Activated naive CD4-positive, alpha-beta T cell treated with anti-CD3 and anti-CD28 coated beads for 36 hours (primary cell): ENCODE measurements around the gene TAF6. TPM values are rescaled to one million over a fixed set of nuclear protein-coding genes. Genes with fewer than 3 reads are reported as not detected.

Source experiments
- CTCF ChIA-PET: fragments of 350-600 bp; sonication (Branson Sonifier 250); formaldehyde crosslinking; loops from one replicate; lab custom pipeline; 2021; ENCODE audit warnings: antibody characterized with exemption; lab: Charles Lee
- DNase-seq: peaks from one replicate; pipeline ENCODE4 v3.0.0-alpha.2; 2020
- H3K27ac Mint-ChIP-seq: one replicate; pipeline ENCODE4 v1.8.0; 2021; ENCODE audit warnings: mild to moderate bottlenecking, mixed read lengths
- H3K27me3 Mint-ChIP-seq: one replicate; pipeline ENCODE4 v1.8.0; 2021; ENCODE audit warnings: low read depth, mixed read lengths
- H3K36me3 Mint-ChIP-seq: one replicate; pipeline ENCODE4 v1.8.0; 2021; ENCODE audit warnings: low read depth, mixed read lengths
- H3K4me1 Mint-ChIP-seq: one replicate; pipeline ENCODE4 v1.8.0; 2021; ENCODE audit warnings: low read depth, mixed read lengths
- H3K4me3 Mint-ChIP-seq: one replicate; pipeline ENCODE4 v1.8.0; 2021; ENCODE audit warnings: mild to moderate bottlenecking, moderate library complexity, mixed read lengths
- H3K9me3 Mint-ChIP-seq: one replicate; pipeline ENCODE4 v1.8.0; 2021; ENCODE audit warnings: mixed read lengths
- intact Hi-C: fragments of 100-400 bp; cut with micrococcal nuclease; formaldehyde crosslinking; loops from one replicate; pipeline ENCODE4 v1.15.1; 2023
- total RNA-seq, 2 experiments: library from RNA; stranded (reverse); gene quantifications; one replicate each; pipeline ENCODE4 v1.2.3, GENCODE V29; 2021

Gene TAF6
- 10 to 100 TPM; 48.9 to 53.5 TPM for total RNA-seq

DNA sequence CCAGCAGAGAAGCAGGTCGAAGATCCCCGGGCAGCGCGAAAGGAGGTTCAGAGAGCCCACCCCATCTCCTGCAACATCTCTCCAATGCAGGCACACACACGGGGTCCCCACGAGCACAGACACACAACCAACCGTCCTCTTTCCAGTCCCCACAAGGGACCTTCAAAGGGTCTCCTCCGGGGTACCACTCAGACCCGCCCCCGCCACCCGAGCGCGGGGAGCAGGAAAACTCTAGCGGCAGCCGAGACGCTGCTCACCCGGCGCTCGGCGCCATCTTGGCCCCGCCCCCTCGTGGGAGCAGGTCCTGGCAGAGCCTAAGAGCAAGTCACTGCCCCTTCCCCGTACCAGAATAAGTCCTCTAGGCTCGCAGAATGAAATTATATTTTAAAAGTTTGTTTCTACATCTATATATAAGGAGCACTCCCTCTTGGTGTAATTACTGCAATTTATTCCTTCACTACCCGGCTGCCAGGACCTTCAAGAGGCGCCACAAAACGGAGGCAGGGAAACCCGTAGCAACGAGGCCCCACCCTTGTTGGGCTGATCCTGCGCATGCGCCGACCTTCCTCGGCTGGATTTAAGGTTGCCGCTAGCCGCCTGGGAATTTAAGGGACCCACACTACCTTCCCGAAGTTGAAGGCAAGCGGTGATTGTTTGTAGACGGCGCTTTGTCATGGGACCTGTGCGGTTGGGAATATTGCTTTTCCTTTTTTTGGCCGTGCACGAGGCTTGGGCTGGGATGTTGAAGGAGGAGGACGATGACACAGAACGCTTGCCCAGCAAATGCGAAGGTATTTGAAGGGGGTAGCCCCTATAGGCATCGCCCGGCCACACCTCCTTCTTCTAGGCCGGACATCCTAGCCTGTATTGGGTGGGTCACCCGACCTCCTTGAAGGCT lies at the start of gene TAF6, which contains the start of gene CNPY4:
TSS of gene TAF6 (minus strand) at position 287 of the 898 bp plus-strand sequence. CDS start 5,149 bp downstream, outside the sequence.
TSS of gene CNPY4 (plus strand) at position 563 of the 898 bp plus-strand sequence. CDS start at position 674, 111 bp downstream.
- Mint-ChIP-seq H3K27me3 (no peaks in the 10 kb centered on the region), H3K9me3 (no peaks in the 10 kb centered on the region), H3K4me1 (peaks cover 18% of the 10 kb centered on the region), H3K36me3 (peaks cover 7% of the 10 kb centered on the region), H3K4me3 (peak within 1 kb of the TSS; percentile 93), H3K27ac (peak within 1 kb of the TSS; percentile 95)
- peak; percentile 96 for DNase-seq
- intact Hi-C loops, result loop anchor here (1.0 kb wide), 3 partner anchors 8 to 310 kb away; partner anchors contain the start of genes AP4M1, MCM7 and MEPCE
- CTCF ChIA-PET, result interaction anchor here (1.4 to 2.5 kb wide), 2 partner anchors 11 to 14 kb away, joined by 3 to 7 read pairs; no protein-coding TSS in a partner anchor

DNA sequence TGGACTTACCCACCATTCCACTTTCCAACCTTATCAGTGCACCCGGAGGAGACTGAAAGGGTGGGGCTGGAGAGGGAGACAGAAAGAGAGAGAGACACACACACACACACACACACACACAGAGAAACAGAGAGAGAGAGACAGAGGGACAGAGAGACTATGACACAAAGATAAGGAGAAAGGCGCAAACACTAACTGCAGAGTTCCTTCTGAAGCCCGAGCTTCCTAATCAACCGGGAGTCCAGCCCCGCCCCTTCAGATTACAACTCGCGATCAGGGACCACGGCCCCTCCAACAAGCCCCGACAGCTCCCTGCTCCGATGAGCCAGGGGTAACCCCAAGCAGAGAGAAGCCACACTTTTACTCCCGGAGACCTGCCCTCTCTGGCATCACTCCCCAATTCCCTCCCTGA lies 48.8 kb upstream of the TAF6 start:
- Mint-ChIP-seq H3K9me3 (no peaks in the 10 kb centered on the region), H3K27me3 (no peaks in the 10 kb centered on the region), H3K27ac (peak overlapping the region; percentile 85), H3K4me3 (peak overlapping the region; percentile 78), H3K4me1 (peaks cover 72% of the 10 kb centered on the region), H3K36me3 (peaks cover 3% of the 10 kb centered on the region)
- intact Hi-C loops, result loop anchor here (1.0 kb wide), 2 partner anchors 9 to 20 kb away; partner anchors contain the start of genes GPC2, LAMTOR4 and STAG3
- CTCF ChIA-PET, result interaction anchor here (0.7 to 2.6 kb wide), 10 partner anchors 8 to 240 kb away, joined by 3 to 12 read pairs (median 4); no protein-coding TSS in a partner anchor
- peak; percentile 35 for DNase-seq

DNA sequence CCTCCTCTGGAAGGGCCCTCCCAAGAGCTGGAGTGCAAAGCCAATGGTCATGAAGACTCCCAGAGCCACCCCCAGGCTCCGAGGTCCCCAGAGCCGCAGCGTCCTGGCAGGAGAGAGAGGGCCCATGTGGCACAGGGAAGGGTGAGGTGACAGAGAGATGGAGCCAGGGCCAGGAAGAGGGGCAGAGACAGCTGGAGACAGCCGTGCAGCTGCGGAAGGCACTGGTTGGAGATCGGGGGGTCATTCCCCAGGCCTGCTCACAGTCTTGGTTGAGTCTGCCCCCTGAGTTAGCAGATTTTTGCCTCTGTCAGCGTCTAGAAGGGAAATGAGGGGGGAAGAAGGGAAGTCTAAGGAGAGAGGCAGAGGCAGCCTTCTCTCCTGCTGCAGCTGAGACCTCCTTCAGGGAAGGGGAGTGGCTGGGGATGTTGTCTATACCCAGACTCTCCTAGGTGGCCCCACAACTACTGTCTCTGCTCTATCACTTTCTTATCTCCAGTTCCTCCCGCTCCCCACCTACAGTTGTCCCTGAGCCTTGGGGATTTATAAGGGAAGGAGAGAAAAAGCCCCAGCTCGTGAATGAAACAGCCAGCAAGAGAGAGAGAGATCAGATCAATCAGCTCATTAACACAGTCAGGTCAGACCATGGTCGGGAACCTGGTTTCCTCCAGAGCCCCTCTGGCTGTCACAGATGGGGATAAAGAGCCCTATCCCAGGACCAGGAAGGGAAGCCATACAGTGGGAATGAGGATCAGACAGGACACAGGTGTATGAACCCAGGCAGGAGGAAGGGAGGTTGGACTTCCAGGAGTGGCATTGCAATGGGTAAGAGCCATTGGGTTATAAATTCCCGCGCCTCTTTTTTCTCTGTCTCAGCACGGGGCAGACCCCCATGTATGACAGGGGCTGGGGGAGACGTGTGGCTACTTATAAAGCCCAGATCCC lies 48.1 kb upstream of the TAF6 start:
- peak; percentile 29 for DNase-seq
- H3K4me3 Mint-ChIP-seq, result peak overlapping the region; percentile 78
- no peaks in the 10 kb centered on the region for H3K9me3 Mint-ChIP-seq
- H3K27me3 Mint-ChIP-seq, result no peaks in the 10 kb centered on the region
- intact Hi-C loops, result loop anchor here (1.0 kb wide), 1 partner anchor 9 kb away; the partner anchor contains the start of gene TRAPPC14
- H3K27ac Mint-ChIP-seq, result peak overlapping the region; percentile 74
- peaks cover 3% of the 10 kb centered on the region for H3K36me3 Mint-ChIP-seq
- H3K4me1 Mint-ChIP-seq, result peaks cover 77% of the 10 kb centered on the region
- CTCF ChIA-PET, result interaction anchor here (0.7 to 2.6 kb wide), 10 partner anchors 7 to 240 kb away, joined by 3 to 12 read pairs (median 5); partner anchors contain the start of gene STAG3

- Mint-ChIP-seq H3K4me3 (peak overlapping the region; percentile 78), H3K27me3 (no peaks in the 10 kb centered on the region), H3K27ac (peak overlapping the region; percentile 74), H3K4me1 (peaks cover 78% of the 10 kb centered on the region), H3K36me3 (peaks cover 3% of the 10 kb centered on the region), H3K9me3 (no peaks in the 10 kb centered on the region)
- DNase-seq, result peak; percentile 67
- intact Hi-C loops, result loop anchor here (1.0 kb wide), 1 partner anchor 8 kb away; the partner anchor contains the start of gene TRAPPC14
- CTCF ChIA-PET, result interaction anchor here (0.8 to 2.6 kb wide), 10 partner anchors 9 to 241 kb away, joined by 3 to 12 read pairs (median 5); partner anchors contain the start of gene STAG3
These were observed 47.3 kb upstream of the TAF6 start for GRCh38 chr7:100166317-100166940.

DNA sequence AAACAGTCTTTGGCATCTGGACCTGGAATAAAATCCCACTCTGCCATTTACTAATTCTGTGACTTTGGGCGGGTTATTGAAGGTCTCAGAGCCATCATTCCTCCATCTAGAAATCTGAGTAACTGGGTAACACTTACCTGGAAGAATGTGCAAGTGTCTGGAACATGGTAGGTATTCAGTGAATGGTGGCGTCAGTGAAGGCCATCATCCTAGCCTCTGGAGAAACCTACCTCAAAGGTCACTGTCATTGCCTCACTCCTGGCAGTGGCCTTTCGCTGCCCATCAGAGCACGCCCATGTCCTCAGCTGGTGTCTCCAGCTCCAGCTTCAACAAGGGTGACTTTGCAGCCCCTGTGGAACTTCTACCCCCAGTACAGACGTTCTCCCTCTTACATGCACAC lies 44.7 kb upstream of the TAF6 start:
- Mint-ChIP-seq H3K4me1 (peaks cover 61% of the 10 kb centered on the region), H3K9me3 (no peaks in the 10 kb centered on the region), H3K27ac (peak overlapping the region; percentile 68), H3K4me3 (no peak overlapping the region), H3K27me3 (no peaks in the 10 kb centered on the region), H3K36me3 (peaks cover 2% of the 10 kb centered on the region)
- DNase-seq, result no peak
- CTCF ChIA-PET, result interaction anchor here (1.2 kb wide), 1 partner anchor 33 kb away, joined by 3 read pairs; no protein-coding TSS in a partner anchor
- intact Hi-C loops, result no loop called here

DNA sequence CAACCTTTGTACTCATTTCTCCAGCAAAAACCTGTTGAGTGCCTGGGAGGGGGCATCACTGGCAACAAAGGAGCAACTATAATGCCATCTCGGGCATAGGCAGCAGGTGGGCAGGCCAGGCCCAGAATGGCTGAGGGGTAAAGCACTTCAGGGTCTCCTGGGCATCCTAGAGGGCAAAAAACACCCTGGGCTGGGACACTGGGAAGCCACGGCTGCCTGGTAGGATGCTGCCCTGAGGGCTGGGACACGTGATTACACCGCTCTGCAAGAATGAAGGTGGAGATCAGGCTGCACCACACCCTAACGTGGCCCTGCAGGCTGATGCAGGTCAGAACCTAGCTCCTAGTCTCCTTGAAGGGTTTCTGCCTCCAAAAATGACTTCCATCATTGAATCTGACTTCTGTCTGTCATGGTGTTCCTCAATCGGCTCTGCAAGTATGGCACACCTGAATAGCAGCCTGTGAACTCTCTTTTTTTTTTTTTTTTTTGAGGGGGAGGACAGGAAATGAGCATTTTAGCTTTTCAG lies 43.9 kb upstream of the TAF6 start:
- Mint-ChIP-seq H3K27ac (peak overlapping the region; percentile 68), H3K9me3 (no peaks in the 10 kb centered on the region), H3K36me3 (peaks cover 2% of the 10 kb centered on the region), H3K4me1 (peaks cover 54% of the 10 kb centered on the region), H3K4me3 (no peak overlapping the region), H3K27me3 (no peaks in the 10 kb centered on the region)
- CTCF ChIA-PET, result interaction anchor here (0.6 kb wide), 1 partner anchor 34 kb away, joined by 3 read pairs; no protein-coding TSS in a partner anchor
- intact Hi-C loops, result no loop called here
- peak; percentile 36 for DNase-seq

- H3K9me3 Mint-ChIP-seq, result no peaks in the 10 kb centered on the region
- CTCF ChIA-PET, result interaction anchor here (0.9 kb wide), 1 partner anchor 8 kb away, joined by 4 read pairs; the partner anchor contains the start of gene GAL3ST4
- H3K4me3 Mint-ChIP-seq, result no peak overlapping the region
- DNase-seq, result no peak
- no peak overlapping the region for H3K27ac Mint-ChIP-seq
- H3K27me3 Mint-ChIP-seq, result no peaks in the 10 kb centered on the region
- peaks cover 6% of the 10 kb centered on the region for H3K36me3 Mint-ChIP-seq
- H3K4me1 Mint-ChIP-seq, result peaks cover 47% of the 10 kb centered on the region
- intact Hi-C loops, result no loop called here
These were observed 40.9 kb upstream of the TAF6 start for GRCh38 chr7:100160067-100160466.

- Mint-ChIP-seq H3K9me3 (no peaks in the 10 kb centered on the region), H3K4me1 (peaks cover 44% of the 10 kb centered on the region)
These were observed 40.0 kb upstream of the TAF6 start for GRCh38 chr7:100159099-100159623.

GRCh38 chr7:100158229-100159098 lies 39.3 kb upstream of the TAF6 start, which contains the start of gene TRAPPC14:
TSS of gene TRAPPC14 (minus strand) at chr7:100158723. CDS start at chr7:100158499, 224 bp downstream.
- peak; percentile 94 for DNase-seq
- peaks cover 10% of the 10 kb centered on the region for H3K36me3 Mint-ChIP-seq
- peak within 1 kb of the TSS; percentile 78 for H3K4me3 Mint-ChIP-seq
- peak within 1 kb of the TSS; percentile 83 for H3K27ac Mint-ChIP-seq
- H3K4me1 Mint-ChIP-seq, result peaks cover 37% of the 10 kb centered on the region
- H3K9me3 Mint-ChIP-seq, result no peaks in the 10 kb centered on the region
- CTCF ChIA-PET, result interaction anchor here (2.9 kb wide), 1 partner anchor 59 kb away, joined by 11 read pairs; no protein-coding TSS in a partner anchor
- intact Hi-C loops, result loop anchor here (1.0 kb wide), 2 partner anchors 8 to 10 kb away; partner anchors contain the start of gene LAMTOR4
- no peaks in the 10 kb centered on the region for H3K27me3 Mint-ChIP-seq

More at GRCh38 chr7:100159099-100159623, 40.0 kb upstream of the TAF6 start:
- Mint-ChIP-seq H3K4me3 (peak overlapping the region; percentile 78), H3K27me3 (no peaks in the 10 kb centered on the region), H3K27ac (peak overlapping the region; percentile 73), H3K36me3 (peaks cover 6% of the 10 kb centered on the region)
- DNase-seq, result peak; percentile 28
- CTCF ChIA-PET, result interaction anchor here (0.7 to 0.9 kb wide), 2 partner anchors 9 to 12 kb away, joined by 4 read pairs; partner anchors contain the start of gene GAL3ST4
- intact Hi-C loops, result no loop called here
